Measurements from ENCODE around the gene CNTNAP2. TPM values are rescaled to one million over a fixed set of nuclear protein-coding genes. Genes with fewer than 3 reads are reported as not detected.

Gene CNTNAP2
- total RNA-seq, 1 donor = under 0.01 TPM

GRCh38 chr7:147824671-147825070 is 1708.1 kb downstream of the CNTNAP2 start:
- no peak for DNase-seq (ENCODE audit: low read depth)
- no peak overlapping the region for H3K4me3 ChIP-seq (ENCODE audit: low read depth, low read length)
- TF ChIP-seq CTCF (IDR thresholded peaks at IDR 0.05; ENCODE audit: insufficient read depth, low read length) = no peak

GRCh38 chr7:147829016-147829415 is 1712.4 kb downstream of the CNTNAP2 start:
- no peak for TF ChIP-seq CTCF (IDR thresholded peaks at IDR 0.05; ENCODE audit: insufficient read depth, low read length)
- no peak overlapping the region for H3K4me3 ChIP-seq (ENCODE audit: low read depth, low read length)
- no peak for DNase-seq (ENCODE audit: low read depth)

GRCh38 chr7:147833557-147833956 is 1717.0 kb downstream of the CNTNAP2 start:
- TF ChIP-seq CTCF (IDR thresholded peaks at IDR 0.05; ENCODE audit: insufficient read depth, low read length) = no peak
- no peak for DNase-seq (ENCODE audit: low read depth)
- no peak overlapping the region for H3K4me3 ChIP-seq (ENCODE audit: low read depth, low read length)

GRCh38 chr7:147833970-147834369 is 1717.4 kb downstream of the CNTNAP2 start:
- no peak overlapping the region for H3K4me3 ChIP-seq (ENCODE audit: low read depth, low read length)
- TF ChIP-seq CTCF (IDR thresholded peaks at IDR 0.05; ENCODE audit: insufficient read depth, low read length) = no peak
- DNase-seq (ENCODE audit: low read depth) = no peak

- H3K4me3 ChIP-seq (ENCODE audit: low read depth, low read length) = no peak overlapping the region
- TF ChIP-seq CTCF (IDR thresholded peaks at IDR 0.05; ENCODE audit: insufficient read depth, low read length) = no peak
- DNase-seq (ENCODE audit: low read depth) = no peak
These were observed 1736.2 kb downstream of the CNTNAP2 start for GRCh38 chr7:147852833-147853232.

- no peak for TF ChIP-seq CTCF (IDR thresholded peaks at IDR 0.05; ENCODE audit: insufficient read depth, low read length)
- DNase-seq (ENCODE audit: low read depth) = no peak
- no peak overlapping the region for H3K4me3 ChIP-seq (ENCODE audit: low read depth, low read length)
These were observed 1740.8 kb downstream of the CNTNAP2 start for GRCh38 chr7:147857152-147858140.

Measured in fibroblast of the aortic adventitia (primary cell).